DOHH2 (cell line): ENCODE measurements around the gene RSBN1.
A peak's percentile ranks its signal among the peaks of the same experiment; 100 is the strongest.

ENCODE experiments used
- H3F3A ChIP-seq: fragments of 200-600 bp; sonication (generic), shearing (Covaris generic); 2 replicates; pipeline ENCODE4 v1.6.0; 2016; ENCODE audit warnings: antibody characterized with exemption, mild to moderate bottlenecking; ENCODE audit not compliant: control insufficient read depth, insufficient read depth
- H3K27ac ChIP-seq: fragments of 200-600 bp; sonication (generic); 2 replicates; pipeline ENCODE4 v1.5.1; 2014; ENCODE audit warnings: low read depth, mild to moderate bottlenecking, low read length, moderate library complexity
- H3K27me3 ChIP-seq: fragments of 200-600 bp; sonication (generic); 2 replicates; pipeline ENCODE4 v1.6.1; 2014; ENCODE audit warnings: mild to moderate bottlenecking, low read length, mixed read lengths; ENCODE audit not compliant: control insufficient read depth
- H3K36me3 ChIP-seq: fragments of 200-600 bp; sonication (generic); 2 replicates; pipeline ENCODE4 v1.6.1; 2014; ENCODE audit warnings: mild to moderate bottlenecking, low read length, moderate library complexity, mixed read lengths; ENCODE audit not compliant: control insufficient read depth
- H3K4me1 ChIP-seq: fragments of 200-600 bp; sonication (generic); 2 replicates; pipeline ENCODE4 v1.6.1; 2014; ENCODE audit warnings: mild to moderate bottlenecking, low read length, mixed read lengths; ENCODE audit not compliant: control insufficient read depth
- H3K4me2 ChIP-seq: fragments of 200-600 bp; sonication (generic); 2 replicates; pipeline ENCODE4 v1.6.0; 2014; ENCODE audit warnings: mild to moderate bottlenecking, low read length, moderate library complexity
- H3K4me3 ChIP-seq: fragments of 200-600 bp; sonication (generic); 2 replicates; pipeline ENCODE4 v1.5.1; 2014; ENCODE audit warnings: mild to moderate bottlenecking, low read length, mixed read lengths
- H3K79me2 ChIP-seq: fragments of 200-600 bp; sonication (generic); 2 replicates; pipeline ENCODE4 v1.6.1; 2014; ENCODE audit warnings: mild to moderate bottlenecking, low read length, mixed read lengths; ENCODE audit not compliant: control insufficient read depth
- H3K9me2 ChIP-seq: fragments of 200-600 bp; sonication (generic); replicated peaks from 2 replicates; pipeline ENCODE4 v1.6.1; 2014; ENCODE audit warnings: mild to moderate bottlenecking, low read length, mixed read lengths; ENCODE audit not compliant: control insufficient read depth
- H3K9me3 ChIP-seq: fragments of 200-600 bp; sonication (generic); 2 replicates; pipeline ENCODE4 v1.6.1; 2014; ENCODE audit warnings: antibody characterized with exemption, low read length, mixed read lengths; ENCODE audit not compliant: control insufficient read depth, insufficient read depth
- H4K20me1 ChIP-seq: fragments of 200-600 bp; sonication (generic); 2 replicates; pipeline ENCODE4 v1.6.0; 2014; ENCODE audit warnings: low read depth, mild to moderate bottlenecking, antibody characterized with exemption, low read length, moderate library complexity; ENCODE audit not compliant: control insufficient read depth, insufficient read depth
- CTCF ChIP-seq: fragments of 200-600 bp; sonication (generic); IDR thresholded peaks from one replicate; pipeline ENCODE4 v1.5.1; 2014; ENCODE audit warnings: antibody characterized with exemption, mild to moderate bottlenecking, low read depth, low read length; ENCODE audit not compliant: poor library complexity, severe bottlenecking
- EZH2phosphoT487 ChIP-seq: fragments of 200-600 bp; sonication (generic); IDR thresholded peaks from 2 replicates; pipeline ENCODE4 v1.6.1; 2017; ENCODE audit warnings: borderline replicate concordance, mild to moderate bottlenecking, antibody characterized with exemption, low read length, moderate library complexity, mixed read lengths

RSBN1 gene

GRCh38 chr1:113859478-113860175, 47.4 kb upstream of the RSBN1 start:
- no peaks in the 10 kb centered on the region for H3K9me3 ChIP-seq
- peaks cover 56% of the 10 kb centered on the region for H3K36me3 ChIP-seq
- H3F3A ChIP-seq: peaks cover 17% of the 10 kb centered on the region
- H3K27ac ChIP-seq: peak overlapping the region; percentile 84
- H4K20me1 ChIP-seq: no peaks in the 10 kb centered on the region
- peaks cover 43% of the 10 kb centered on the region for H3K79me2 ChIP-seq
- peak overlapping the region; percentile 72 for H3K4me2 ChIP-seq
- no peak for TF ChIP-seq EZH2phosphoT487
- TF ChIP-seq CTCF: no peak
- peak overlapping the region; percentile 56 for H3K4me3 ChIP-seq
- H3K27me3 ChIP-seq: no peaks in the 10 kb centered on the region
- H3K4me1 ChIP-seq: peaks cover 66% of the 10 kb centered on the region
- H3K9me2 ChIP-seq: no peaks in the 10 kb centered on the region

DNA sequence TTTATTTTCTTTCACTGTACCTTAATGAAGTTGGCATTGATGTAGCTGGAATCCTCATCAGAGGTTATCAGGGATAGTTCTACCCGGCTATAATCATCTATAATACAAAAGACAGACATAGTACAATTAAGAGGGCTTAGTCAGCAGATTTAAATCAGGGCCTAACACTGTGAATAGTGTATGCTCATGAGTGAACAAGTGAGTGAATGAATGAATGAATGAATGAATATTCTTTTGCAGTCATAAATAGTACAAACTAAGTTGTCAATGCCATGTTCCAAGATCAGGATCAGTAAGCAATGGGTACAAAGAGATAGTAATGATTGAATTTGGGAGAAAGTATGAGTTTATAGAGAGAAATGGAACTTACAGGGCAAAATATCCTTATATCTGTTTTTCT, 46.7 kb upstream of the RSBN1 start:
- no peaks in the 10 kb centered on the region for H3K9me3 ChIP-seq
- no peak for TF ChIP-seq CTCF
- no peak for TF ChIP-seq EZH2phosphoT487
- no peaks in the 10 kb centered on the region for H3K27me3 ChIP-seq
- peaks cover 66% of the 10 kb centered on the region for H3K4me1 ChIP-seq
- H3F3A ChIP-seq: peaks cover 17% of the 10 kb centered on the region
- H4K20me1 ChIP-seq: no peaks in the 10 kb centered on the region
- H3K4me2 ChIP-seq: peak overlapping the region; percentile 72
- H3K79me2 ChIP-seq: peaks cover 39% of the 10 kb centered on the region
- peak overlapping the region; percentile 56 for H3K4me3 ChIP-seq
- H3K36me3 ChIP-seq: peaks cover 60% of the 10 kb centered on the region
- no peaks in the 10 kb centered on the region for H3K9me2 ChIP-seq
- H3K27ac ChIP-seq: peak overlapping the region; percentile 84

GRCh38 chr1:113858418-113858817, 46.1 kb upstream of the RSBN1 start:
- peak overlapping the region; percentile 84 for H3K27ac ChIP-seq
- no peaks in the 10 kb centered on the region for H4K20me1 ChIP-seq
- H3K4me2 ChIP-seq: peak overlapping the region; percentile 72
- H3K79me2 ChIP-seq: peaks cover 36% of the 10 kb centered on the region
- TF ChIP-seq EZH2phosphoT487: no peak
- TF ChIP-seq CTCF: no peak
- H3K9me2 ChIP-seq: no peaks in the 10 kb centered on the region
- peaks cover 58% of the 10 kb centered on the region for H3K36me3 ChIP-seq
- no peaks in the 10 kb centered on the region for H3K9me3 ChIP-seq
- peak overlapping the region; percentile 56 for H3K4me3 ChIP-seq
- peaks cover 66% of the 10 kb centered on the region for H3K4me1 ChIP-seq
- peaks cover 17% of the 10 kb centered on the region for H3F3A ChIP-seq
- H3K27me3 ChIP-seq: no peaks in the 10 kb centered on the region
